Measurements from ENCODE around the gene MSLN.

The MSLN gene

GRCh38 chr16:776824-777223, 16.3 kb downstream of the MSLN start:
- Histone ChIP-seq H3K9ac (ENCODE audit: low read length) (no peak overlapping the region), H3K27me3 (ENCODE audit: low read depth, low read length) (peaks cover 15% of the 10 kb centered on the region), H3K9me3 (ENCODE audit: insufficient read depth, low read length) (no peaks in the 10 kb centered on the region), H3K4me1 (ENCODE audit: low read length) (no peaks in the 10 kb centered on the region), H3K36me3 (replicated peaks; ENCODE audit: low read depth, low read length) (no peaks in the 10 kb centered on the region), H3K79me2 (ENCODE audit: low read length) (no peaks in the 10 kb centered on the region), H2AFZ (ENCODE audit: low read depth, low read length) (no peak overlapping the region), H3K27ac (ENCODE audit: low read length) (no peak overlapping the region), H3K4me2 (ENCODE audit: low read length) (no peak overlapping the region), H4K20me1 (ENCODE audit: insufficient read depth, low read length) (no peaks in the 10 kb centered on the region), H3K4me3 (ENCODE audit: low read length) (no peak overlapping the region)
- TF ChIP-seq CTCF (IDR thresholded peaks at IDR 0.05; ENCODE audit: low read depth, low read length) (no peak), EZH2phosphoT487 (IDR thresholded peaks at IDR 0.05; ENCODE audit: low read depth) (no peak)

- Histone ChIP-seq H3K4me1 (ENCODE audit: low read length) (no peaks in the 10 kb centered on the region), H3K4me3 (ENCODE audit: low read length) (no peak overlapping the region), H2AFZ (ENCODE audit: low read depth, low read length) (peak overlapping the region; percentile 64; the same call in 1 of the 2 replicates), H4K20me1 (ENCODE audit: insufficient read depth, low read length) (no peaks in the 10 kb centered on the region), H3K4me2 (ENCODE audit: low read length) (no peak overlapping the region), H3K27ac (ENCODE audit: low read length) (no peak overlapping the region), H3K9ac (ENCODE audit: low read length) (no peak overlapping the region), H3K79me2 (ENCODE audit: low read length) (no peaks in the 10 kb centered on the region), H3K36me3 (replicated peaks; ENCODE audit: low read depth, low read length) (no peaks in the 10 kb centered on the region), H3K27me3 (ENCODE audit: low read depth, low read length) (peaks cover 15% of the 10 kb centered on the region), H3K9me3 (ENCODE audit: insufficient read depth, low read length) (no peaks in the 10 kb centered on the region)
- TF ChIP-seq EZH2phosphoT487 (IDR thresholded peaks at IDR 0.05; ENCODE audit: low read depth): no peak
- no peak for TF ChIP-seq CTCF (IDR thresholded peaks at IDR 0.05; ENCODE audit: low read depth, low read length)
Measured at GRCh38 chr16:777826-778225, 17.3 kb downstream of the MSLN start.

GRCh38 chr16:778447-778846, 17.9 kb downstream of the MSLN start:
- Histone ChIP-seq H3K4me2 (ENCODE audit: low read length) (no peak overlapping the region), H3K79me2 (ENCODE audit: low read length) (no peaks in the 10 kb centered on the region)

GRCh38 chr16:778909-779527, 18.5 kb downstream of the MSLN start:
- Histone ChIP-seq H3K4me3 (ENCODE audit: low read length) (no peak overlapping the region), H3K4me2 (ENCODE audit: low read length) (no peak overlapping the region), H4K20me1 (ENCODE audit: insufficient read depth, low read length) (no peaks in the 10 kb centered on the region), H3K36me3 (replicated peaks; ENCODE audit: low read depth, low read length) (no peaks in the 10 kb centered on the region), H3K4me1 (ENCODE audit: low read length) (no peaks in the 10 kb centered on the region), H2AFZ (ENCODE audit: low read depth, low read length) (no peak overlapping the region), H3K9ac (ENCODE audit: low read length) (no peak overlapping the region), H3K27me3 (ENCODE audit: low read depth, low read length) (peaks cover 20% of the 10 kb centered on the region), H3K79me2 (ENCODE audit: low read length) (no peaks in the 10 kb centered on the region), H3K27ac (ENCODE audit: low read length) (no peak overlapping the region), H3K9me3 (ENCODE audit: insufficient read depth, low read length) (no peaks in the 10 kb centered on the region)
- TF ChIP-seq CTCF (IDR thresholded peaks at IDR 0.05; ENCODE audit: low read depth, low read length): no peak
- TF ChIP-seq EZH2phosphoT487 (IDR thresholded peaks at IDR 0.05; ENCODE audit: low read depth): no peak

More at GRCh38 chr16:778447-778846, 17.9 kb downstream of the MSLN start:
- H4K20me1 ChIP-seq (ENCODE audit: insufficient read depth, low read length): no peaks in the 10 kb centered on the region
- TF ChIP-seq EZH2phosphoT487 (IDR thresholded peaks at IDR 0.05; ENCODE audit: low read depth) (no peak), CTCF (IDR thresholded peaks at IDR 0.05; ENCODE audit: low read depth, low read length) (no peak)
- no peaks in the 10 kb centered on the region for H3K4me1 ChIP-seq (ENCODE audit: low read length)
- no peak overlapping the region for H2AFZ ChIP-seq (ENCODE audit: low read depth, low read length)
- H3K27ac ChIP-seq (ENCODE audit: low read length): no peak overlapping the region
- no peak overlapping the region for H3K9ac ChIP-seq (ENCODE audit: low read length)
- H3K9me3 ChIP-seq (ENCODE audit: insufficient read depth, low read length): no peaks in the 10 kb centered on the region
- H3K4me3 ChIP-seq (ENCODE audit: low read length): no peak overlapping the region
- peaks cover 20% of the 10 kb centered on the region for H3K27me3 ChIP-seq (ENCODE audit: low read depth, low read length)
- H3K36me3 ChIP-seq (replicated peaks; ENCODE audit: low read depth, low read length): no peaks in the 10 kb centered on the region

All from OCI-LY3 (cell line).